Loucy (cell line): ENCODE results near the gene ASMT.
A peak's percentile ranks its signal among the peaks of the same experiment; 100 is the strongest.

ENCODE experiments used
- H2AFZ ChIP-seq: fragments of 200-600 bp; sonication (generic); 2 replicates; pipeline ENCODE4 v1.6.0; 2016; ENCODE audit warnings: antibody characterized with exemption, mild to moderate bottlenecking, low read length, moderate library complexity
- H3F3A ChIP-seq: fragments of 200-600 bp; 2 replicates; pipeline ENCODE4 v1.6.0; 2016; ENCODE audit warnings: antibody characterized with exemption, low read depth, mild to moderate bottlenecking
- H3K27me3 ChIP-seq: fragments of 200-600 bp; sonication (generic); 2 replicates; pipeline ENCODE4 v1.6.1; 2014; ENCODE audit warnings: low read length, mild to moderate bottlenecking; ENCODE audit not compliant: insufficient read depth, poor library complexity, severe bottlenecking
- H3K36me3 ChIP-seq: fragments of 200-600 bp; sonication (generic); 2 replicates; pipeline ENCODE4 v1.6.1; 2016; ENCODE audit warnings: low read length; ENCODE audit not compliant: insufficient read depth
- H3K4me1 ChIP-seq: fragments of 200-600 bp; sonication (generic); 2 replicates; pipeline ENCODE4 v1.5.1; 2014; ENCODE audit warnings: low read length, mild to moderate bottlenecking; ENCODE audit not compliant: insufficient read depth, poor library complexity, severe bottlenecking
- H3K4me2 ChIP-seq: fragments of 200-600 bp; sonication (generic); 2 replicates; pipeline ENCODE4 v1.6.0; 2014; ENCODE audit warnings: antibody characterized with exemption, low read length, low read depth, mild to moderate bottlenecking; ENCODE audit not compliant: poor library complexity, severe bottlenecking
- H3K4me3 ChIP-seq: fragments of 200-600 bp; sonication (generic); 2 replicates; pipeline ENCODE4 v1.5.1; 2014; ENCODE audit warnings: low read length, mild to moderate bottlenecking, mixed read lengths; ENCODE audit not compliant: poor library complexity, severe bottlenecking
- H3K79me2 ChIP-seq: fragments of 200-600 bp; sonication (generic); 2 replicates; pipeline ENCODE4 v1.6.1; 2014; ENCODE audit warnings: low read length; ENCODE audit not compliant: insufficient read depth
- H3K9ac ChIP-seq: fragments of 200-600 bp; sonication (generic); 2 replicates; pipeline ENCODE4 v1.6.0; 2014; ENCODE audit warnings: mild to moderate bottlenecking, low read depth, low read length, moderate library complexity; ENCODE audit not compliant: poor library complexity, severe bottlenecking
- H3K9me2 ChIP-seq: fragments of 200-600 bp; sonication (generic); replicated peaks from 2 replicates; pipeline ENCODE4 v1.6.1; 2016; ENCODE audit warnings: low read depth, low read length, mixed read lengths
- H3K9me3 ChIP-seq: fragments of 200-600 bp; sonication (generic); 2 replicates; pipeline ENCODE4 v1.6.1; 2014; ENCODE audit warnings: mild to moderate bottlenecking, antibody characterized with exemption, low read length, low read depth; ENCODE audit not compliant: insufficient read depth
- H4K20me1 ChIP-seq: fragments of 200-600 bp; sonication (generic); 2 replicates; pipeline ENCODE4 v1.6.0; 2014; ENCODE audit warnings: antibody characterized with exemption, low read length, mild to moderate bottlenecking; ENCODE audit not compliant: insufficient read depth, poor library complexity, severe bottlenecking
- EZH2phosphoT487 ChIP-seq: fragments of 200-600 bp; IDR thresholded peaks from 2 replicates; pipeline ENCODE4 v1.6.1; 2018; ENCODE audit warnings: antibody characterized with exemption, mild to moderate bottlenecking, moderate library complexity, borderline replicate concordance
- TF ChIP-seq, protein P1 (sequence below): fragments of 200-600 bp; sonication (generic); conservative IDR thresholded peaks from 2 replicates; pipeline ENCODE4 v1.5.1; 2014; ENCODE audit warnings: mild to moderate bottlenecking, antibody characterized with exemption, low read length

Gene ASMT

GRCh38 chrX:1661922-1662221 is 47.0 kb downstream of the ASMT start:
- Histone ChIP-seq H3F3A (no peaks in the 10 kb centered on the region), H3K9ac (no peak overlapping the region), H3K4me2 (no peak overlapping the region), H2AFZ (no peak overlapping the region), H3K4me1 (peaks cover 10% of the 10 kb centered on the region), H3K36me3 (no peaks in the 10 kb centered on the region), H3K9me2 (no peaks in the 10 kb centered on the region), H3K27me3 (no peaks in the 10 kb centered on the region), H3K79me2 (peaks cover 9% of the 10 kb centered on the region), H3K9me3 (no peaks in the 10 kb centered on the region), H3K4me3 (no peak overlapping the region), H4K20me1 (no peaks in the 10 kb centered on the region)
- TF ChIP-seq, protein P1, sequence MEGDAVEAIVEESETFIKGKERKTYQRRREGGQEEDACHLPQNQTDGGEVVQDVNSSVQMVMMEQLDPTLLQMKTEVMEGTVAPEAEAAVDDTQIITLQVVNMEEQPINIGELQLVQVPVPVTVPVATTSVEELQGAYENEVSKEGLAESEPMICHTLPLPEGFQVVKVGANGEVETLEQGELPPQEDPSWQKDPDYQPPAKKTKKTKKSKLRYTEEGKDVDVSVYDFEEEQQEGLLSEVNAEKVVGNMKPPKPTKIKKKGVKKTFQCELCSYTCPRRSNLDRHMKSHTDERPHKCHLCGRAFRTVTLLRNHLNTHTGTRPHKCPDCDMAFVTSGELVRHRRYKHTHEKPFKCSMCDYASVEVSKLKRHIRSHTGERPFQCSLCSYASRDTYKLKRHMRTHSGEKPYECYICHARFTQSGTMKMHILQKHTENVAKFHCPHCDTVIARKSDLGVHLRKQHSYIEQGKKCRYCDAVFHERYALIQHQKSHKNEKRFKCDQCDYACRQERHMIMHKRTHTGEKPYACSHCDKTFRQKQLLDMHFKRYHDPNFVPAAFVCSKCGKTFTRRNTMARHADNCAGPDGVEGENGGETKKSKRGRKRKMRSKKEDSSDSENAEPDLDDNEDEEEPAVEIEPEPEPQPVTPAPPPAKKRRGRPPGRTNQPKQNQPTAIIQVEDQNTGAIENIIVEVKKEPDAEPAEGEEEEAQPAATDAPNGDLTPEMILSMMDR, result no peak
- no peak for TF ChIP-seq EZH2phosphoT487

DNA sequence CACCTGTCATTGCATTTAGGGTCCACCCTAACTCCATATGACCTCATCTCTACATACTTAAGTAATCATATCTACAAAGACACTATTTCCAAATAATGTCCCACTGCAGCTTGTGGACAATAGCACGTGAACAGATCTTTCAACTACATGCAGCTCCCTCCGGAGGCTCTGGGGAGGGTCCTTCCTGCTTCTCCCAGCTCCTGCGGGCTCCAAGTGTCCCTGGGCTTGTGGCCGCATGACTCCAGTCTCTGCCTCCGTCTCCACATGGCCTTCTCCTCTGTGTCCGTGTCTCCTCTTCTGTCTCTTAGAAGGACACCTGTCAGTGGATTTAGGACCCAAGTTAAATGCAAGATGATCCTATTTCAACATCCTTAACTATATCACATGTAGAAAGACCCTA is 52.7 kb downstream of the ASMT start:
- no peak overlapping the region for H3K9ac ChIP-seq
- H3K9me3 ChIP-seq, result no peaks in the 10 kb centered on the region
- H3K36me3 ChIP-seq, result no peaks in the 10 kb centered on the region
- H3F3A ChIP-seq, result no peaks in the 10 kb centered on the region
- H3K4me1 ChIP-seq, result no peaks in the 10 kb centered on the region
- no peak for TF ChIP-seq EZH2phosphoT487
- TF ChIP-seq, protein P1, result no peak
- H3K79me2 ChIP-seq, result no peaks in the 10 kb centered on the region
- no peaks in the 10 kb centered on the region for H3K27me3 ChIP-seq
- H3K4me2 ChIP-seq, result no peak overlapping the region
- H3K9me2 ChIP-seq, result no peaks in the 10 kb centered on the region
- H4K20me1 ChIP-seq, result no peaks in the 10 kb centered on the region
- H2AFZ ChIP-seq, result no peak overlapping the region
- H3K4me3 ChIP-seq, result no peak overlapping the region

- Histone ChIP-seq H3K4me2 (no peak overlapping the region), H3K9ac (no peak overlapping the region), H3K36me3 (no peaks in the 10 kb centered on the region), H3K9me2 (no peaks in the 10 kb centered on the region), H3K27me3 (no peaks in the 10 kb centered on the region), H3K79me2 (no peaks in the 10 kb centered on the region), H3K9me3 (no peaks in the 10 kb centered on the region), H3F3A (no peaks in the 10 kb centered on the region), H3K4me3 (no peak overlapping the region), H3K4me1 (no peaks in the 10 kb centered on the region), H4K20me1 (no peaks in the 10 kb centered on the region), H2AFZ (no peak overlapping the region)
- TF ChIP-seq, protein P1, result peak; percentile 72
- TF ChIP-seq EZH2phosphoT487, result no peak
These were observed 58.5 kb downstream of the ASMT start for GRCh38 chrX:1673337-1673736.
